ENCODE results near the gene NACA2. TPM values are rescaled to one million over a fixed set of nuclear protein-coding genes. Genes with fewer than 3 reads are reported as not detected.
"Not testable (repeated sequence)": the region's sequence is repeated elsewhere in the genome, so short reads cannot be mapped to it uniquely, and the experiment has no call there.

Gene NACA2
- polyA plus RNA-seq, 1 experiment = not detected

GRCh38 chr17:61578645-61579044 is 12.4 kb downstream of the NACA2 start:
- TF ChIP-seq, protein P1, sequence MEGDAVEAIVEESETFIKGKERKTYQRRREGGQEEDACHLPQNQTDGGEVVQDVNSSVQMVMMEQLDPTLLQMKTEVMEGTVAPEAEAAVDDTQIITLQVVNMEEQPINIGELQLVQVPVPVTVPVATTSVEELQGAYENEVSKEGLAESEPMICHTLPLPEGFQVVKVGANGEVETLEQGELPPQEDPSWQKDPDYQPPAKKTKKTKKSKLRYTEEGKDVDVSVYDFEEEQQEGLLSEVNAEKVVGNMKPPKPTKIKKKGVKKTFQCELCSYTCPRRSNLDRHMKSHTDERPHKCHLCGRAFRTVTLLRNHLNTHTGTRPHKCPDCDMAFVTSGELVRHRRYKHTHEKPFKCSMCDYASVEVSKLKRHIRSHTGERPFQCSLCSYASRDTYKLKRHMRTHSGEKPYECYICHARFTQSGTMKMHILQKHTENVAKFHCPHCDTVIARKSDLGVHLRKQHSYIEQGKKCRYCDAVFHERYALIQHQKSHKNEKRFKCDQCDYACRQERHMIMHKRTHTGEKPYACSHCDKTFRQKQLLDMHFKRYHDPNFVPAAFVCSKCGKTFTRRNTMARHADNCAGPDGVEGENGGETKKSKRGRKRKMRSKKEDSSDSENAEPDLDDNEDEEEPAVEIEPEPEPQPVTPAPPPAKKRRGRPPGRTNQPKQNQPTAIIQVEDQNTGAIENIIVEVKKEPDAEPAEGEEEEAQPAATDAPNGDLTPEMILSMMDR (IDR thresholded peaks at IDR 0.05; ENCODE audit: insufficient read depth, low read depth, low read length) = no peak
- no peaks in the 10 kb centered on the region for H3K27me3 ChIP-seq (ENCODE audit: control insufficient read depth, insufficient read depth, low read length)
- H3K36me3 ChIP-seq (ENCODE audit: control insufficient read depth, insufficient read depth, low read length) = no peaks in the 10 kb centered on the region
- ChIA-PET POLR2A (interaction anchor here (0.6 kb wide), 1 partner anchor 79 kb away, joined by 3 read pairs; no protein-coding TSS in a partner anchor), CTCF (interaction anchor here (0.9 to 9.7 kb wide), 4 partner anchors 22 to 164 kb away, joined by 3 to 206 read pairs (median 4); no protein-coding TSS in a partner anchor)
- DNase-seq (ENCODE audit: low read depth) = no peak
- no peak overlapping the region for H3K4me3 ChIP-seq (ENCODE audit: low read depth, low read length)

GRCh38 chr17:61575983-61576382 is 15.0 kb downstream of the NACA2 start:
- DNase-seq (ENCODE audit: low read depth) = no peak
- Histone ChIP-seq H3K36me3 (ENCODE audit: control insufficient read depth, insufficient read depth, low read length) (no peaks in the 10 kb centered on the region), H3K27me3 (ENCODE audit: control insufficient read depth, insufficient read depth, low read length) (no peaks in the 10 kb centered on the region), H3K4me3 (ENCODE audit: low read depth, low read length) (no peak overlapping the region)
- ChIA-PET POLR2A (no interaction called here), CTCF (interaction anchor here (1.2 to 9.7 kb wide), 2 partner anchors 161 to 603 kb away, joined by 3 to 206 read pairs; no protein-coding TSS in a partner anchor)
- TF ChIP-seq, protein P1 (IDR thresholded peaks at IDR 0.05; ENCODE audit: insufficient read depth, low read depth, low read length) = no peak

- POLR2A ChIA-PET = no interaction called here
- no peak for DNase-seq (ENCODE audit: low read depth)
These were observed 15.6 kb downstream of the NACA2 start for GRCh38 chr17:61575352-61575975.

GRCh38 chr17:61574542-61575351 is 16.3 kb downstream of the NACA2 start:
- Histone ChIP-seq H3K36me3 (ENCODE audit: control insufficient read depth, insufficient read depth, low read length) (no peaks in the 10 kb centered on the region), H3K27me3 (ENCODE audit: control insufficient read depth, insufficient read depth, low read length) (no peaks in the 10 kb centered on the region), H3K4me3 (ENCODE audit: low read depth, low read length) (no peak overlapping the region)
- TF ChIP-seq, protein P1 (IDR thresholded peaks at IDR 0.05; ENCODE audit: insufficient read depth, low read depth, low read length) = peak; percentile 50
- DNase-seq (ENCODE audit: low read depth) = no peak
- POLR2A ChIA-PET = interaction anchor here (0.6 kb wide), 1 partner anchor 559 kb away, joined by 6 read pairs; no protein-coding TSS in a partner anchor
- CTCF ChIA-PET = interaction anchor here (0.7 to 9.7 kb wide), 16 partner anchors 8 to 602 kb away, joined by 3 to 206 read pairs (median 4); no protein-coding TSS in a partner anchor

More at GRCh38 chr17:61575352-61575975, 15.6 kb downstream of the NACA2 start:
- Histone ChIP-seq H3K36me3 (ENCODE audit: control insufficient read depth, insufficient read depth, low read length) (no peaks in the 10 kb centered on the region), H3K4me3 (ENCODE audit: low read depth, low read length) (no peak overlapping the region), H3K27me3 (ENCODE audit: control insufficient read depth, insufficient read depth, low read length) (no peaks in the 10 kb centered on the region)
- CTCF ChIA-PET = interaction anchor here (1.0 to 9.7 kb wide), 7 partner anchors 8 to 603 kb away, joined by 3 to 206 read pairs (median 4); no protein-coding TSS in a partner anchor
- TF ChIP-seq, protein P1 (IDR thresholded peaks at IDR 0.05; ENCODE audit: insufficient read depth, low read depth, low read length) = no peak

GRCh38 chr17:61572547-61572946 is 18.5 kb downstream of the NACA2 start:
- H3K36me3 ChIP-seq (ENCODE audit: control insufficient read depth, insufficient read depth, low read length); POLR2A ChIA-PET; H3K27me3 ChIP-seq (ENCODE audit: control insufficient read depth, insufficient read depth, low read length); DNase-seq (ENCODE audit: low read depth); H3K4me3 ChIP-seq (ENCODE audit: low read depth, low read length): not testable (repeated sequence)
- CTCF ChIA-PET = interaction anchor here (1.0 to 9.7 kb wide), 3 partner anchors 13 to 264 kb away, joined by 3 to 206 read pairs (median 5); no protein-coding TSS in a partner anchor
